Limb (tissue), 2 donors: ENCODE measurements around the gene BDH1.
"Not testable (repeated sequence)": the region's sequence is repeated elsewhere in the genome, so short reads cannot be mapped to it uniquely, and the experiment has no call there.

Experiments used
- DNase-seq, 2 donors: peaks; one replicate each; pipeline ENCODE4 v3.0.0-alpha.2; 2016; ENCODE audit errors: extremely low spot score in 2 of 2

The BDH1 gene

GRCh38 chr3:197555281-197556261 lies at the start of gene BDH1:
Gene BDH1, minus strand, starts transcription at chr3:197555968. Its CDS starts 9,525 bp downstream, at chr3:197546443.
- peak; percentile 15 to 69 for DNase-seq

DNA sequence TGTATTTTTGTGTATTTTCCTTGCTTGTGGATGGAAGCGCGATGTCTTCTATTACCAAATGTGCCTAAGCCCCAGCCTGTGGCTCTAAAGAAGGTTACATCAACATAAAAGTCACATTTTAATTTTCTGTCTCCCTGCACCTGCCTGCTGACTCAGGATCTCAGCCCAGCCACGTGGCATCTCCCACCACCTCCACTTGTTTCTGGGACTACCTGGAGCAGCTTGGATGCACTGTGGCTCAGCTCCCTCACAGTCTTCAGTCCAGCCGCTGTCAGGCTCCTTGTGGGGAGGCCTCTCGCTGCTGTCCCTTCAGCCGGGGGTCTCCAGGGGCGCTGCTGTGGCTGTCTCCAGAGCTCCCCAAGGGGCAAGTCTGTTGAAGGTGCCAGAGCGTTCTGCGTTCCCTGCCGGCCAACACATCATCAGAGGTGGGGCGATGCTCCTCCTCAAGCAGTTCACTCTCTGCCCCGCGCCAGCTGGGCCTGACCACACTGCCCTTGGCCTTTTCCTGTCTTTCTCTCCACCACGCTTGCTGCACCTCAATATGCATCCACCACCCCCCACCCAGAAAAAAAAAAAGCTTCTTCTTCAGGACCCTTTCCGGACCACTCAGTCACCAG lies 47.7 kb upstream of the BDH1 start:
- DNase-seq: no peak

DNA sequence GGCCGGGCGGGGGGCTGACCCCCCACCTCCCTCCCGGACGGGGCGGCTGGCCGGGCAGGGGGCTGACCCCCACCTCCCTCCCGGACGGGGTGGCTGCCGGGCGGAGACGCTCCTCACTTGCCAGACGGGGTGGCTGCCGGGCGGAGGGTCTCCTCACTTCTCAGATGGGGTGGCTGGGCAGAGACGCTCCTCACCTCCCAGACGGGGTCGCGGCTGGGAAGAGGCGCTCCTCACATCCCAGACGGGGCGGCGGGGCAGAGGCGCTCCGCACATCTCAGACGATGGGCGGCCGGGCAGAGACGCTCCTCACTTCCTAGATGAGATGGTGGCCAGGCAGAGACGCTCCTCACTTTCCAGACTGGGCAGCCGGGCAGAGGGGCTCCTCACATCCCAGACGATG lies 46.6 kb upstream of the BDH1 start:
- not testable (repeated sequence) for DNase-seq

GRCh38 chr3:197601566-197601840 lies 45.7 kb upstream of the BDH1 start:
- DNase-seq: not testable (repeated sequence)

DNA sequence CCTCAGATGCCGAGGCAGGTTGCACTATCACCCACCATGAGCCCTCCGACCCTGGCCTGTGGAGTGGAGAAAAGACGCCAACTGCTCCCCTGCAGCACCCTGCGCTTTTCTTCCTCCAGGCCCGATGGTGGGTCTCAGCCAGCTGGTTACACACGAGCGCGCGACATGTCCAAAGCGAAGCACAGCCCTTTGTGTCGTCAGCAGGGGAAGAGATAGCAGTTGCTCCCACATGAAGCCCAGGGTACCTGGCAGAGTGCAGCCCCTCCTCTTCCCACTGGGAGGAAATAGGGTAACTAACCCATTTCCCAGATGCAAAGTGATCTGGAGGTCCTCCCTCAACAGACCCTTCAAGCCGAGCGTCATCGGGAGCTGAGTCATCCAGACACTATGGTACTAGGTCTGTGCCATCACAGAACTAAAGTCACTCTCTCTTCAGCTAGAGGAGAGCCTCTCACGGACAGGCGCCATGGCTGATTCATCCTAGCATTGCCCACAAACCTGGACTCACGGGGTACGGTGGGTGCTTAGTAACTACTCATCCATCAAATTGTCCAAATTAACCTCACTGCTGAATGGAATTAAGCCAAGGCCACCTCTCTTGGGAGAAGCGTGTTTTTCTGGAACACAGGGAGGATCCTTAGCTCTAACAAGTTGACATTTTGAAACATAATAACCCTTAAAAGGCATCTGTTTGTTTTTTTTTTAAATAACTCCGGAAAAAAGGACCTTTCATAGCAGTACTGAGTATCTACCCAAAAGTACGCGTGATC lies 45.2 kb upstream of the BDH1 start:
- no peak for DNase-seq

- DNase-seq: peak; percentile 80 to 82
Measured at GRCh38 chr3:197599089-197599765, 43.5 kb upstream of the BDH1 start.

- no peak for DNase-seq
Measured at GRCh38 chr3:197598404-197598980, 42.7 kb upstream of the BDH1 start.

DNA sequence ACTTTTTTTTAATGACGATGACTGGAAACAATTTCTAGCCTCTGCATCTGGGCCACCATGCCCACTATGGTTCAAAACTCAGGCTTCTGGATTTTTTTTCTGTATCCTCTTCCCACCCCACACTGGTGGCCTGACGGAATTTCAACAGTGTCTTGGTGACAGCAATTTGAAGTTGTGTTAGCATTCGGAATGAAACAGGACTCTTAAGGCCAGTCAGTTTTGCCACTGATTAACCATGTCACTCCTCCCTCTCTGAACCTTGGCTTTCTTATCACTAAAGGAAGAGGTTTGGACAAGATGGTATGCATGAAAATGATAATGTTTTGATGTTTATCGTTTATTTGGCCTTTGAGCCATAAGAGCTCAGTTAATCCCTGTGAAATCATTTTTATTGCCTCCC lies 41.6 kb upstream of the BDH1 start:
- no peak for DNase-seq

GRCh38 chr3:197595470-197596185 lies 39.9 kb upstream of the BDH1 start:
- DNase-seq: no peak

DNA sequence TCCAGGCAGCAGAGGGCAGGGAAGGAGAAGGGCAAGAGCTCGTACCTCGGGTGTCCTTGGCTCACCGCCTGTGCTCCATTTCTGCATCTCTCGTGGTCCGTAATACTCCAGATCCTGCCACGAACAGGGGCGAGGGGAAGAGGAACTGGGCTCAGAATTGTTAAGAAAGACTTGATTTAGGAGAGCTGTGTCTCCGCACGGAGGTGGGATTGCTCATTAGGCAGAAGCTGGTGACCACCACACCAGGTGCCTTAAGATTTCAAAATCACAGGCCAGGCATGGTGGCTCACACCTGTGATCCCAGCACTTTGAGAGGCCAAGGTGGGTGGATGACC lies 37.2 kb upstream of the BDH1 start:
- DNase-seq: no peak

DNA sequence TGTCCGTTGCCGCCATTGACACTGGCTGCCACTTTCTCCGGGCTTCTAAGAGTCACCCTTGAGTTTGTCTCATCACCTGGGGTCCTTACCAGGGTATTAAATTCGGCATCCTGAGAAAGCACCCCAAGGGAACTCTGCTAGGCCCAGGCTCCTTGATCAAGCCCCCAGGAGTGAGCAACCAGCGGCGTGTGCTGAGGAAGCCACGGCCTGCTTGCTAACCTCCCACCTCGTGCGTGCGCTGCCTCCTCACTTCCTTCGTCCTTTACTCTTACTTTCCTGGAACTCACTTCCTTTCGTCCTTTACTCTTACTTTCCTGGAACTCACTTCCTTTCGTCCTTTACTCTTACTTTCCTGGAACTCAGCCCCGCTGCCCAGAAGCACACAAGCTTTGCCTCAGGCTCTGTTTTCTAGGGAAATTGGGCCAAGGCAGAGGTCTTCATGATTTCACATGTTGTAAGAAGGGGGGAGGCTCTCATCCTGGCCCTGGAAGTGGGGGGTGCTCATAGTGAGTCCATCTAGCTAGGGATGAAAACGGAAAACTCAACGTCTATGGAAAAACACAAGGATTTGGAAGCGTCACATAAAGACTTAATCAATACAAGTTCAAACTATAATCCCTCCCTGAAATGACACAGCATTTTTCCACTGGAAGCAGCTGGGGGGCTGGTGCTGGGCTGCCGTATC lies 36.7 kb upstream of the BDH1 start:
- DNase-seq: no peak

- DNase-seq: no peak
Measured at GRCh38 chr3:197591816-197592215, 36.0 kb upstream of the BDH1 start.

DNA sequence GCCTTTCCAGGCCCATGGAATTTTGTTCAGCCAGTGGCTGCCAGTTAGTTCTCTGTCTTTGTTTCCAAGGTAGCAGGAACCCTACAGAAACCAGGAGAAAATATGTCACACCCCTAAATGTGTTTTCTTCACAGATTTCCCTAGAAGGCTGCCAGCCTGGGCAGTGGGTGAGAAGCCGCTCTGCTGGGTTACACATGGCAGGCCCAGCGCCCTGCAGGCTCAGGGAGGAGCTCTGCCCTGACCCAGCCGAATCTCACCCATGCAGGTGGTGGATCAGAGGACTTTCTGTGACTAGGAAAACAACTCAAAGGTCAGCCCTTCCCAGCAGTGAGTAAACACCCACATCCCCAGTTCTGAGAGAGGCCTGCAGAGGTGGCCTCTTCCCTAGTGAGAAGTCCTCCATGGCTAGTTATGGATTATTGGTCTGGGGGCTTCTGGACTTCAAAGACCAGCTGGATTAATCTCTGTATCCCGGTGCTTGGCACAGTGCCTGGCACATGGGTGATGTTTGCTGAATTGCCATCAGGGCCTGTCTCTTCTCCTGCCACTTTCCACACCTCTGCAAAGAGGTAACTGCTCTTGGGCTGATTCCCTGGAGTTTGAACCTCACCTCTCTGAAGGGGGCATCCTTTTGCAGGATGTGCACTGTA lies 34.7 kb upstream of the BDH1 start:
- DNase-seq: no peak

DNA sequence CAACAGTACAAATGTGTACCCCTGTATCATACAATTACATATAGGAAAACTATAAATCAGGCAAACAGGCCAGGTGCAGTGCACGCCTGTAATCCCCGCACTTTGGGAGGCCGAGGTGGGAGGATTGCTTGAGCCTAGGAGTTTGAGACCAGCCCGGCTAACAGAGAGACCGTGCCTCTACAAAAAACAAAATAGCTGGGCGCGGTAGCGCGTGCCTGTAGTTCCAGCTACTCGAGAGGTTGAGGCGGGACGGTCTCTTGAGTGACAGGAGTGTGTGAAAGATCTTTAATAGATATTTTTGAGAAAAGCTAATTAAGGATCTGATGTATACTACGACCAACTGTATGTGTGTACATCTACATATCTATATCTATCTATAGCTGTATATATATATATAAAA lies 33.8 kb upstream of the BDH1 start:
- no peak for DNase-seq

GRCh38 chr3:197586768-197587167 lies 31.0 kb upstream of the BDH1 start:
- DNase-seq: not testable (repeated sequence)

GRCh38 chr3:197586181-197586580 lies 30.4 kb upstream of the BDH1 start:
- no peak for DNase-seq

DNA sequence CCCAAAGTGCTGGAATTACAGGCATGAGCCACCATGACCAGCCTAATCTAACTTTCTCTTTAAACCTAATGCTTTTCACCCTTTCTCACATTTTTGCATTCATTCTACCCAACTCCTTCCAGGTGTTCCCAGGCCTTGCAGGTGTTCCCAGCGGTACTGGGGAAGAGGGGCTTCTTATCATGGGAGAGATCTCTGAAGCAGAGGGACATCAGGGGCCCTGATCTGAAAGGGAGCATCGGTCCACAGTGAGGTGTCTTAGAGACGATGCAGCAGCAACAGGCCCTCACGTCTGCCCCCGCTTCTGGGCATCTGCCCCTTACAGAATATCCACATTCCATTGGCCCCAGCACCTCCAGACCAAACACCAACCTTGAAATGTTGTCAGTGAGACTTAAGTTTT lies 29.0 kb upstream of the BDH1 start:
- no peak for DNase-seq

DNA sequence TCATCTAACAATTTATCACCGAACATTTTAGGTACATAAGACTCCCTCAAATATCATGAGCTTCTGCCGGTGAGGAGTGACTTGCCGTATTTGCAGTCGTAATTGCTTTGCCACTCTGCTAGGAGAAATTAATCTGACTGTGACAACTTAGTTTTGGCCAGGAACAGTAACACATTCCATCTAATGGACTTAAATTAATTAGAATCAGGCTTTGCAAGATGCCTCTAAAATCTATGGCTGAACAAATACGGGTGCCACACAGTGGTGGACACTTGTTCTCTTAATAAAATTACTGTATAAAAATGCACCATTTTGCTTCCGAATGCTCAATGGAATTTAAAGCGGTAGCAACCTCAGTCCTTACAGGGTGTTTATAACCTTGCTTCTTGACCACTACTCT lies 27.6 kb upstream of the BDH1 start:
- no peak for DNase-seq

GRCh38 chr3:197580253-197580691 lies 24.5 kb upstream of the BDH1 start:
- no peak for DNase-seq

GRCh38 chr3:197578376-197578775 lies 22.6 kb upstream of the BDH1 start:
- no peak for DNase-seq
